BE2C (cell line): ENCODE data around the gene ADAMTS9.
A peak's percentile ranks its signal among the peaks of the same experiment; 100 is the strongest.

ENCODE experiments used
- DNase-seq: peaks from one replicate; pipeline ENCODE4 v3.0.0-alpha.2; 2020
- H3K27me3 ChIP-seq: fragments of 250-450 bp; sonication (Bioruptor Pico); 2 replicates; pipeline ENCODE4 v1.5.1; 2020; ENCODE audit warnings: mild to moderate bottlenecking
- H3K36me3 ChIP-seq: fragments of 250-450 bp; sonication (Bioruptor Pico); 2 replicates; pipeline ENCODE4 v1.5.1; 2020; ENCODE audit warnings: mild to moderate bottlenecking
- H3K4me1 ChIP-seq: fragments of 250-450 bp; sonication (Bioruptor Pico); 2 replicates; pipeline ENCODE4 v1.5.1; 2020
- H3K4me3 ChIP-seq: 2 replicates; pipeline ENCODE4 v1.5.1; 2011; ENCODE audit warnings: low read depth, low read length
- H3K9me3 ChIP-seq: fragments of 250-450 bp; sonication (Bioruptor Pico); 2 replicates; pipeline ENCODE4 v1.5.1; 2020
- CTCF ChIP-seq: IDR thresholded peaks from 2 replicates; pipeline ENCODE4 v1.5.1; 2012; ENCODE audit warnings: mild to moderate bottlenecking, low read depth, low read length

Gene ADAMTS9

DNA sequence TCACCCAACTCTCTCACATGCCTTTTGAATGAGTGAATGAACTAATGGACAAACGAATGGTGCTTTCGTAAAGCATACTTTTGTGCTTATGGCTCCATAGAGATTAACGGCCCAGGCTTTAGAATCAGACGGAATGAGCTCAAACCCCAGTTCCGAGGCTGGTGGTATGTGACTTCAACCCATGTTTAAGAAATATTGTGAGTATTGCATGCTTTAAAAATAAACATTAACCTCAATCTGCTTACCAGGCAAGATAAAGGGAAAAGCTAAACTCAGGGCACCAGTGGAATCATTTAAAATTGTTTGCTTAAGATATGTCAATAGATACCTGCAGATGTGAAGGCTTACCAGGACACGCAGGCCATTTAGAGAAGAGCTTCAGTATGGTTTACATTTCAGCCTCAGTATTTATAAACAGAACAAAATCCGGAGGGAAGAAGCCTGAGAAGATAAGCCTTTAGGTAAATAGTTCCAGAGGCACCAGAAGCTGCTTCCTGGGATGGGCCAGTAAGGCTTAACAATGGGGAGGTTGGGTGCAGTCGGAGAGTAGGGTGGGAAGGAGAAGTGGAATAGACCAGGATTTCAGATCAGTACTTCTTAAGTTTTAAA is 186.4 kb downstream of the ADAMTS9 start:
- H3K4me1 ChIP-seq = peaks cover 5% of the 10 kb centered on the region
- no peak for DNase-seq
- no peaks in the 10 kb centered on the region for H3K27me3 ChIP-seq
- no peaks in the 10 kb centered on the region for H3K36me3 ChIP-seq
- H3K9me3 ChIP-seq = no peaks in the 10 kb centered on the region
- TF ChIP-seq CTCF = no peak
- H3K4me3 ChIP-seq = no peak overlapping the region

DNA sequence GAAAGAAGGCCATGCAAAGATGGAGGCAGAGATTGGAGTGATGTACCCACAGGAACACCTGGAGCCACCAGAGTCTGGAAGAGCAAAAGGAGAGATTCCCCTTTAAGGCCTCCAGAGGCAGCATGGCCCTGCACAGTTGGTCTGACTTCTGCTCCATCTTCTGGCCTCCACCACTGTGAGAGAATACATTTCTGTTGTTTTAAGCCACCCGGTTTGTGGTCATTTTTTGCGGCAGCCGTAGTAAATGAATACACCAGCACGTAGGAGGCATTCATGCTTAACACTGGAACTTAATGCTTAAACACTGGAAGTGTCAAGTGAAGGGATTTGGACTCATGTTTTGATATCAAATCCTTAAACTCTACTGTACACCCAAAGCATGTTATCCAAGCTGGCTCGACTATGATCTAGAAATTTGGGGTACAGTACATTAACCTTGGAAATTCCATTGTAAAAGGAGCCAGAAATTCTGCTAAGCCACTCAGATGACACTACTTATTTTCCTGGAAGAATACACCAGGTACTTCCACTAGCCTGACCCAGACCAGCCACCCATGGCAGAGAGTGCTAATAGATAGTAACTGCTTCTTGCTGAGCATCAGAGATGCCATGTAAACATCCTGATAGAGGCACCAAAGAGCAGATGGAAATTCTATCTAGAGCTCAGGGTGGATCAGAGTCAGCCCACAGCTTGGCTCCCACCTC is 190.9 kb downstream of the ADAMTS9 start:
- Histone ChIP-seq H3K9me3 (no peaks in the 10 kb centered on the region), H3K27me3 (no peaks in the 10 kb centered on the region), H3K4me1 (peaks cover 22% of the 10 kb centered on the region), H3K4me3 (no peak overlapping the region), H3K36me3 (no peaks in the 10 kb centered on the region)
- DNase-seq = no peak
- 0 out of 2 replicates have a peak, but pooled peaks have one; percentile 12 for TF ChIP-seq CTCF

DNA sequence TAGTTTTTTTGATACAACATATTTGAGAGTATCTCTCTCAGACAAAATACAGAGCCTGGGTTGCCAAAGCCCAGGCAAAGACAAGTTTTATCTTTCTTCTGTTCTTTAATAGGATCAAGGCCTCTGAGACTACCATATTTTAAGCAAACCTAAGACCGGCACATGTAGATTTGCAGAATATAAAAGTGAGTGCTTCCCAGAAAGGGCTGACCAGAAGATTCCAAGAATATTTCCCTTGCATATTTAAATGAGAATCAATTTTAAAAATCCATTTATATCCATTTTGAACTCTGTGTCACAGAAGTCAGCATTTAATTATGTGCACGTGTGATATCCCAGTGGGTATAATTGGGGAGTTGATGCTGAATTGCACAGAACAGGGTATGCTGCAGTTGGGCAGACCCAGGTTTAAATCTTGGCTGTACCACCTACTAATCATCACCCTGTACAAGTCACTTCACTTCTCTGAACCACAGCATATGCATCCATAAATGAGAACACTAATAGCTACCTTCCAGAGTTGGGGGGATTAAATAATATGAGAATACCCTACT is 191.9 kb downstream of the ADAMTS9 start:
- Histone ChIP-seq H3K4me1 (peaks cover 31% of the 10 kb centered on the region), H3K36me3 (no peaks in the 10 kb centered on the region), H3K4me3 (no peak overlapping the region), H3K9me3 (no peaks in the 10 kb centered on the region), H3K27me3 (no peaks in the 10 kb centered on the region)
- DNase-seq = no peak
- TF ChIP-seq CTCF = no peak

- no peak for TF ChIP-seq CTCF
- Histone ChIP-seq H3K27me3 (no peaks in the 10 kb centered on the region), H3K4me1 (peaks cover 37% of the 10 kb centered on the region), H3K4me3 (no peak overlapping the region), H3K36me3 (no peaks in the 10 kb centered on the region), H3K9me3 (no peaks in the 10 kb centered on the region)
- DNase-seq = no peak
Measured at GRCh38 chr3:64495121-64495780, 192.5 kb downstream of the ADAMTS9 start.

- Histone ChIP-seq H3K9me3 (no peaks in the 10 kb centered on the region), H3K4me3 (no peak overlapping the region), H3K36me3 (no peaks in the 10 kb centered on the region), H3K27me3 (no peaks in the 10 kb centered on the region), H3K4me1 (peaks cover 44% of the 10 kb centered on the region)
- no peak for TF ChIP-seq CTCF
- DNase-seq = no peak
Measured at GRCh38 chr3:64494526-64494925, 193.3 kb downstream of the ADAMTS9 start.

- peaks cover 50% of the 10 kb centered on the region for H3K4me1 ChIP-seq
- H3K4me3 ChIP-seq = no peak overlapping the region
- no peaks in the 10 kb centered on the region for H3K36me3 ChIP-seq
- DNase-seq = no peak
- no peaks in the 10 kb centered on the region for H3K27me3 ChIP-seq
- H3K9me3 ChIP-seq = no peaks in the 10 kb centered on the region
- TF ChIP-seq CTCF = no peak
Measured at GRCh38 chr3:64493149-64493548, 194.7 kb downstream of the ADAMTS9 start.
